HG02610 (cell line): ENCODE results near the gene SYT15B.
"Not testable (repeated sequence)": the region's sequence is repeated elsewhere in the genome, so short reads cannot be mapped to it uniquely, and the experiment has no call there.

Experiments
- ATAC-seq: cut with Tn5 transposase; IDR thresholded peaks from one replicate; pipeline ENCODE4 v1.9.1; 2021; ENCODE audit warnings: mild to moderate bottlenecking, moderate library complexity; ENCODE audit not compliant: unreplicated experiment

Gene SYT15B

GRCh38 chr10:47763554-47764175 lies at the start of gene SYT15B:
Gene SYT15B (minus strand): TSS chr10:47763592. CDS start chr10:47762640, 952 bp downstream.
- not testable (repeated sequence) for ATAC-seq

DNA sequence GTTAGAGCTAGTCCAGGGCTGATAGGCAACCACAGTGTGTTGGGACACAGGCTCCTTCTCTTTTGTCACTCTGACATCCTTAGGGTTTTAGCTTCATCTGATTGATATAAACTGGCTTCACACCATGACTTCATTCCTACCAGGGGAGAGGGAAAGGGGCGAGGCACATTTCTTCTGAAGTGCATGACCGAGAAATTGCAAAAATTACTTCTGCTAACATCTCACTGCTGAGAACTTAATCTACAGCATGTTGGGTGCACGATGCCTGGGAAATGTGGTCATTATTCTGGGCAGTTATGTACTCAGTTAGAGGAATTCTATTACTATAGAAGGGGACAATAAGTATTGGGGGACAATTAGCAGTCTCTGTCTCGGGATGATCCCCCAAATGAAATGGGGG lies 16.2 kb upstream of the SYT15B start:
- not testable (repeated sequence) for ATAC-seq

DNA sequence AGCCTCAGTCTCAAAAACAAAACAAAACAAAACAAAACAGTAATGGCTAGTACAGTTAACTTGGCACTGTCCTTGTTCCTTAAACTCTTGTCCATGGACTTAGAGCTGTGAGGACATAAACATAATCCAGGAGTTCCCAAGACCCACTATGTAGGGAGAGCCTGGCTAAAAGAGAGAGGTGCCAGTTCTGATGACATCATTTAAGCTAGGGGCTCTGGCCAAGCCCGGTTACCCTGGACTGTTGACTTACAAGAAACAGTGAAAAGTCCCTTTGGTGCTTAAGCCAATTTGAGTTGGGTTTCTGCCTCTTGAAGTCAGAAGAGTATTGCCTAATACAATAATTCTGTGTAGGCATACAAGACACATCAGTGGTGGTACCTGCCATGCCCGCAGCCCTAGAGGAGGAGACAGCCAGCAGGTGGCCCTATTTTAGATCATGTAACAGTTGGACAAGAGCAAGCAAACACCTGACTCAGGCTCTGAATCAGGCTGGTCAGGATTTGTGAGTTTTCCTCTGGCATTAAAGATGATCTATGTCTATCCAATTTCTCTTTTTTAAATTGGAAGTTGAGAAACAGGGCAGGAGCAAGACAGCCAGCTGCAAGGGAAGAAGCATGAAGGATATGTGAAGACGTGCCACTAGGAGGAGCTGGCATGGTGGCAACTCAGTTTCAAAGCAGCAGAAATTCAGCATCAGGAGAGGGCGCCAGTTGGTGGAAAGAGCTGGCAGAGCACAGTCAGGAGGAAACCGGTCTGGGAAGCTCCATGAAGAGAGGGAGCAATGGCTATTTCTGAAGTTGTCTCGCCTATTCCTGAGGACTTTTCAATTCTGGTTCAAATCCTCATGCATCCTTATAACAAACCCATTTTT lies 12.2 kb upstream of the SYT15B start:
- not testable (repeated sequence) for ATAC-seq

- ATAC-seq = not testable (repeated sequence)
These were observed 7.4 kb upstream of the SYT15B start for GRCh38 chr10:47770745-47771144.

DNA sequence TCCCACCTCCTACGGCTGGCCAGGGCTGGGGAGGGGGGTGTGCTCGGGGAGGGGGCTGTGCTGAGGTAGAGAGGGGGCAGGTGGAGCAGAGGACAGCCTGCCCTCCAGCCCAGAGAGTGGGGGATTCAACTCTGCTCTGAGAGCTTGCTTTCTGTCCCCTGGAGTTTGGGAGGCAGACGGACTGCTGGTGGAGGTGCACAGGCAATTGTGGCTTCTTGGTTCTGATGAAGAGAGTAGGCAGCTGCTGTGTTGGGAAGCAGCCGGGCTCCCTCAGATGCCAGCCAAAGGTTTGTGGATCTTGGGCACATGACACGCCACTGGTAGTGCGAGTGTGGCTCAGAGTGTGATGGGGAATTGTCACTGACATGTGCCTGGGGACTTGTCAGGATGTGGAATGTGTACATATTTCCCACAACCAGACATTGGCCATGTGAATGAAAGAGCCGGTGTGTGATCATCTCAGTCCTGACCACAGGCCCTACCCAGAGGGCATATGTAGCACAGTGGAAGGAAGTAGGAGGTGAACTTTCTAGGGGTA lies 5.3 kb upstream of the SYT15B start:
- not testable (repeated sequence) for ATAC-seq

DNA sequence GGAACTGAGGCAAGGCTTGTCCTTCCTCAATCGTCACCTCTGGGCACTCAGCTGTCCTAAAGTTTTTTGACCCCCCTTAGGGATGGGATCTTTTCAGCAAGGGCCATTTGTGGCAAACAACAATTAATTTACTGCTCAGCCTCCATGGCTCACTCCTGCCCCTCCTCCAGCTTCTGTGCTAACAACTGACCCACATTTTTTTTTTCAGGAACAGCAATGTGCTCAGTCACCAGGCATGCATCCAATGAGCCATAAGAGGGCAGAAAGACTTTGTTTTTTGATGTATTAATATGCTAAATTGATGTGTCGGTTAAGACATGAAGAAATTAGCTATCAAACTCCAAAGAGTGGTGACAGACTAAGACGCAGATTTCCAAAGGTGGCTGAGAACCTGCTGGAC lies 4.7 kb upstream of the SYT15B start:
- not testable (repeated sequence) for ATAC-seq

DNA sequence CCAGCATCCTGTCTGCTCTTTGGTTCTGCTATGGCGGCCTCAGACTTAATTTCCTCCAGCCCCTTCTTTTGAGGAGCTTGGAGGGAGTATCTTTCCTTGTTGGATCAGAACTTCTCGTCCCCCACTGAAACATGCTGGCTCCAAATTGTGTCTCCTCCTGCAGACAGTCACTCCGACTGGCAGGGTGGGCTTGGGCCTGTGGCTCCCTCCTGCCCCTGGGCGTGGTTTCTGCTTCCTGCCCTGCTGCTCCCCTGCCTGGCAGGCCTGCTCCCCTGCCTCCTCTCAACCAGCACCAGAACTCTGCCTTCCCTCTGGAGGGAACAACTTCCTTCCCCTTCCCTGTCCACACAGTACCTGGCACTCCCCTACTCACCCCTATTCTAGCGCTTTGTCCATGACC lies 3.8 kb upstream of the SYT15B start:
- ATAC-seq = not testable (repeated sequence)

GRCh38 chr10:47765232-47765631 lies 1.8 kb upstream of the SYT15B start:
- not testable (repeated sequence) for ATAC-seq

GRCh38 chr10:47762674-47763553 lies 478 bp downstream of the SYT15B start:
- ATAC-seq = not testable (repeated sequence)

GRCh38 chr10:47758855-47759254 lies 4.5 kb downstream of the SYT15B start:
- not testable (repeated sequence) for ATAC-seq

GRCh38 chr10:47756169-47756568 lies 7.2 kb downstream of the SYT15B start:
- not testable (repeated sequence) for ATAC-seq

DNA sequence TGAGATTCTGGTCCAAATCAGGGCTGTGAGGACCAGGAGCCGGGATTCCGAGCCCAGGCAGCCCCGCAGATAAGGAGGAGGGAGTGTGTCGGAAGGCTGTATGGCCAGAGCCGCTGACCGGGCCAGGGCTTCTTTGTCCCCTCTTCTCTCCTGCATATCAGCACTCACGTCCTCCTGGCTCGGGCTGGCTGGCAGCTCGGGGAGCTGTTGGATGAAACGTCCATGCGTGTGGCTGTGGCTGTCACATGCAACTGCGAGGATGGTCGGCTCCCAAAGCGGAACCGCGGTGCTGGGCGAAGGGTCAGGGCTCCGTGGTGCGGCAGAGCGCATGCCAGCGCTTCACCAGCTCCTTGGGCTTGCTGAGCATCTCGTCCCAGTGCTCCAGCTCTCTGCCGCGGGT lies 9.5 kb downstream of the SYT15B start:
- not testable (repeated sequence) for ATAC-seq

GRCh38 chr10:47753176-47753575 lies 10.2 kb downstream of the SYT15B start:
- not testable (repeated sequence) for ATAC-seq

GRCh38 chr10:47751821-47752220 lies 11.6 kb downstream of the SYT15B start:
- ATAC-seq = not testable (repeated sequence)

DNA sequence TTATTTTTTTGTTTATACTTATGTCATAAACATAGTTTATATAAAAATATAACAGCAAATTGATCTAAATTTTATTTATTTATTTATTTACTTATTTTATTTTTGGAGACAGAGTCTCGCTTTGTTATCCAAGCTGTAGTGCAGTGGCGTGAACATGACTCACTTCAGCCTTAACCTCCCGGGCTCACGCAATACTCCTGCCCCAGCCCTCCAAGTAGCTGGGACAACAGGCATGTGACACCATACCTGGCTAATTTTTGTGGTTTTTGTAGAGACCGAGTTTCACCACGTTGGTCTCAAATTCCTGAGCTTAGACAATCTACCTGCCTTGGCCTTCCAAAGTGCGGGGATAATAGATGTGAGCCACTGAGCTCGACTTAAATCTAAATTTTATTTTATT lies 13.0 kb downstream of the SYT15B start:
- not testable (repeated sequence) for ATAC-seq

DNA sequence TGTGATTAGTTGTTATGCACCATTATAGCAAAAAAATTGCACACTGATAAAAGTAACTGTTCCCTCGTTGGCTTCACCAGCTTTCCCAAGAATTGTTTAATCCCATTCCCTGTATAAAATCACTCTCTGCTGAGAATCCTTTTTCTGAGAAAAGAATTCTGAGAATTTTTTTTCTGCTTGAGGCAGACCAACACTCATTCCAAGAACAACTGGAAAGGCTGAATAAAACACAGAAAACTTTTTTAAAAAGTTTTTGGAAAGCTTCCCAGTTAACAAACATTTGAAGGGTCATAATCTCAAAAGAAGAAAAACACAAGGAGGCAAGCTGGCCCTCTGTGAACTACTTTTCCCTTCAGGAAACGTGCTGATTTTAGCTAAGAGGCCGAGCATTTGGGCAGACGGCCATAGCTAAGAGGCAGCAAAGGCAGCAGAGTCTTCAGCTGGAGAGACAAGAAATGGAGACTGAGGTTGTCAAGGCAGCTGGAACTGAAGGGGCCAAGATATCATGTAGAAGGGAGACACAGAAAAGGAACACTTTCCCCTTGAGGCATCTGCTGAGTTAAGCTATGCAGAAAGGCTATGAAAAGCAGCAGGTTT lies 16.5 kb downstream of the SYT15B start:
- not testable (repeated sequence) for ATAC-seq

GRCh38 chr10:47744881-47745280 lies 18.5 kb downstream of the SYT15B start:
- ATAC-seq = not testable (repeated sequence)

DNA sequence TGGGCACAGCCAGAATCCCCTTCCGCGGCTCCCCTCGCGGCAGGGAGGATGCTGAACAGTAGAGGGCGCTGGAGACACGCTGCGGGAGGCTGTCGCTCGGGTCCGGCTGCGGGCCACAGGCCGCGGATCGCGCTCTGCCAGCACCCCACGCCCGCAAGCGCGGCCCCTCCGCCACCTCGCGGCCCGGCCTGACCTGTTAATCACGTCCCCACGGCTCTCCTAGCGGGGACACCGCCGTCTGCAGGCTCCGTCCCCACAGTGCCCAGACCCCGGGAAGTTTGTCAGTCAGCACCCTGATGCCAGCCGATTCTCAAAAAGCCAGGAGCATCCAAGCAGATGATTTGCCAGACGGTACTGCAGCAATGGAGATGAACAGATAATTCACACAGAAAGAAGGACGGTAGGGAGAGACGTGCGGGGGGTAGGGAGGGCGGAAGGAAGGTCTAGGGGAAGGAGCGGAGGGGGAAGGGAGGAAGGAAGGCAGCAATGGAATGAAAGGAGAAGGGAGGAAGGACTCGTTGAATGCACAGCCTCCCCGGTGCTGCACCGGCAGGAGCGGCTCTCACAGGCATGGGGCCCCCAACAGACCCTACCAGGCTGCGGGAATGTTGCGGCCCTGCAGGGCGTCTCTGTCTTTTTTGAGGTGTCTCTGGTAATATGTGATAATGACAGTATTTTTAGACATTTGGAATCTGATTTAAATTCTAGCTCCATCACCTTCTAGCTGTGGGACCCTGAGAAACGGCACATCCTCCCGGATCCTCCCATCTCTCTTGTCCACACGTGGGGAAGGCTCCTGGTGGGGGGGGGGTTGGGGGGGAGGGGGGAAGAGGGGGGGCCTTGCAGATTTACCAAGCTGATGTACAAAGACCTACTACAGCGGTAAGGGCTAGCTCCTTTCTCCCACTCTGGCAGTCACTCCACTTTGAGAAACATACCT lies 19.5 kb downstream of the SYT15B start:
- peak; percentile 71 for ATAC-seq

DNA sequence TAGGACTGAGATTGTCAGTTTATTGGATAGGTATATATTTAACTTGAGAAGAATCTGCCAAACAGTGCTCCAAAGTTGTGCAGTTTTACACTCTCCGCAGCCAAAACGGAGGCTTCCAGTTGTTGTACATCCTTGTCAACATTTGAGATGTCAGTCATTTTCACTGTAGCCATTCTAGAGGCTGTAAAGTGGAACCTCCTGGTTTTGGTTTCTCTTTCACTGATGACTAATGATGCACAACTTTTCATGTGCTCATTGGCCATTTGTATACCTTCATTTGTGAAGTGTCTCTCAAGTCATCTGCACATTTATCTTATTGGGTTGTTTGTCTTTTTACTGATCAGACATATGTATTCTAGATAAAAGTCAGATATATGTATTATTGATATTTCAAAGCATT lies 22.5 kb downstream of the SYT15B start:
- peak; percentile 74 for ATAC-seq
